Natural killer cell (primary cell): ENCODE data around the gene TNXB. TPM values are rescaled to one million over a fixed set of nuclear protein-coding genes. Genes with fewer than 3 reads are reported as not detected.

Experiments used
- ATAC-seq, 3 donors: fragments of 150-1000 bp in 2 of 3; fragments of 200-7000 bp in 1 of 3; cut with Tn5 transposase; 1 replicate in 1 of 3; 2 replicates in 2 of 3; pipeline ENCODE4 v1.10.0; 2021; ENCODE audit warnings: mild to moderate bottlenecking in 2 of 3, moderate library complexity in 2 of 3
- DNase-seq, 2 donors: peaks; one replicate each; pipeline versions ENCODE4 v3.0.0 to v3.0.0-alpha.2; 2013 to 2021; ENCODE audit warnings: mixed read lengths in 1 of 2
- H3K27ac ChIP-seq: one replicate; pipeline ENCODE4 v1.5.1; 2013; ENCODE audit warnings: mild to moderate bottlenecking, low read length
- H3K27me3 ChIP-seq: one replicate; pipeline ENCODE4 v1.6.1; 2013; ENCODE audit warnings: low read length; ENCODE audit not compliant: control insufficient read depth, insufficient read depth
- H3K36me3 ChIP-seq: one replicate; pipeline ENCODE4 v1.6.1; 2013; ENCODE audit warnings: low read length; ENCODE audit not compliant: control insufficient read depth, insufficient read depth
- H3K4me1 ChIP-seq: one replicate; pipeline ENCODE4 v1.6.1; 2013; ENCODE audit warnings: low read length; ENCODE audit not compliant: control insufficient read depth, insufficient read depth
- H3K4me3 ChIP-seq: one replicate; pipeline ENCODE4 v1.5.1; 2013; ENCODE audit warnings: low read length
- H3K9me3 ChIP-seq: one replicate; pipeline ENCODE4 v1.6.1; 2013; ENCODE audit warnings: low read length; ENCODE audit not compliant: control insufficient read depth, insufficient read depth
- H3K27ac Mint-ChIP-seq, 2 donors: one replicate each; pipeline ENCODE4 v1.8.0; 2022; ENCODE audit warnings: mild to moderate bottlenecking in 2 of 2, mixed read lengths in 2 of 2, moderate library complexity in 1 of 2
- H3K27me3 Mint-ChIP-seq, 2 donors: one replicate each; pipeline ENCODE4 v1.8.0; 2022; ENCODE audit warnings: low read depth in 2 of 2, mixed read lengths in 2 of 2
- H3K36me3 Mint-ChIP-seq: one replicate; pipeline ENCODE4 v1.8.0; 2022; ENCODE audit warnings: mixed read lengths
- H3K4me1 Mint-ChIP-seq, 2 donors: one replicate each; pipeline ENCODE4 v1.8.0; 2022; ENCODE audit warnings: mixed read lengths in 2 of 2
- H3K4me3 Mint-ChIP-seq: one replicate; pipeline ENCODE4 v1.8.0; 2022; ENCODE audit warnings: mild to moderate bottlenecking, moderate library complexity, mixed read lengths
- H3K9me3 Mint-ChIP-seq, 2 donors: one replicate each; pipeline ENCODE4 v1.8.0; 2022; ENCODE audit warnings: mixed read lengths in 2 of 2
- CTCF ChIP-seq: fragments of 200-600 bp; IDR thresholded peaks from one replicate; pipeline ENCODE4 v1.8.0; 2022; ENCODE audit warnings: antibody characterized with exemption
- WGBS: methylation state at CpG from one replicate; pipeline ENCODE4 v1.1.7; 2013; ENCODE audit warnings: missing lambda C conversion rate; ENCODE audit not compliant: insufficient coverage; 5-methylcytosine and 5-hydroxymethylcytosine counted together
- intact Hi-C: fragments of 100-400 bp; cut with micrococcal nuclease; formaldehyde crosslinking; loops from one replicate; pipeline ENCODE4 v1.14.2; 2022
- total RNA-seq, 4 donors: library from RNA; stranded (reverse); fragments of 120-200 nt in 1 of 4; gene quantifications; one replicate each; pipeline versions ENCODE4 v1.2.3 to v1.2.4, GENCODE V29; 2013 to 2022

The TNXB gene
- total RNA-seq, 3 donors from 2014 or later (not counting 1 experiment from before 2014, with no cell fraction given), result 11.7 to 15.2 (median 13.5) TPM

GRCh38 chr6:32082935-32083334, 26.2 kb downstream of the TNXB start:
- WGBS, result 96% methylated on average over 9 of the region's 9 CpGs
- Mint-ChIP-seq H3K27me3 (peaks cover 25 to 31% of the 10 kb centered on the region in 2 donors), H3K4me1 (peaks cover 0 to 6% of the 10 kb centered on the region in 2 donors), H3K9me3 (no peaks in the 10 kb centered on the region), H3K36me3 (no peaks in the 10 kb centered on the region), H3K27ac (no peak overlapping the region), H3K4me3 (no peak overlapping the region)
- TF ChIP-seq CTCF, result no peak
- Histone ChIP-seq H3K27me3 (peaks cover 13% of the 10 kb centered on the region), H3K4me3 (no peak overlapping the region), H3K27ac (no peak overlapping the region), H3K9me3 (no peaks in the 10 kb centered on the region), H3K4me1 (peaks cover 8% of the 10 kb centered on the region), H3K36me3 (no peaks in the 10 kb centered on the region)
- no peak for DNase-seq
- intact Hi-C loops, result no loop called here
- no peak for ATAC-seq

GRCh38 chr6:32082478-32082877, 26.7 kb downstream of the TNXB start:
- Histone ChIP-seq H3K4me3 (no peak overlapping the region), H3K9me3 (no peaks in the 10 kb centered on the region), H3K27me3 (peaks cover 11% of the 10 kb centered on the region), H3K27ac (no peak overlapping the region), H3K4me1 (peaks cover 8% of the 10 kb centered on the region), H3K36me3 (no peaks in the 10 kb centered on the region)
- Mint-ChIP-seq H3K27ac (no peak overlapping the region), H3K9me3 (no peaks in the 10 kb centered on the region), H3K4me1 (peaks cover 0 to 6% of the 10 kb centered on the region in 2 donors), H3K4me3 (no peak overlapping the region), H3K36me3 (no peaks in the 10 kb centered on the region), H3K27me3 (peaks cover 25 to 31% of the 10 kb centered on the region in 2 donors)
- no peak for ATAC-seq
- no peak for DNase-seq
- intact Hi-C loops, result no loop called here
- 74% methylated on average over 6 of the region's 6 CpGs for WGBS
- TF ChIP-seq CTCF, result no peak

GRCh38 chr6:32081168-32081990, 27.8 kb downstream of the TNXB start:
- no peak overlapping the region for H3K4me3 Mint-ChIP-seq
- H3K9me3 ChIP-seq, result no peaks in the 10 kb centered on the region
- peaks cover 4% of the 10 kb centered on the region for H3K27me3 ChIP-seq
- H3K9me3 Mint-ChIP-seq, result no peaks in the 10 kb centered on the region
- no peaks in the 10 kb centered on the region for H3K36me3 Mint-ChIP-seq
- H3K27me3 Mint-ChIP-seq, result peaks cover 19 to 24% of the 10 kb centered on the region in 2 donors
- no peaks in the 10 kb centered on the region for H3K4me1 Mint-ChIP-seq
- H3K27ac ChIP-seq, result no peak overlapping the region
- ATAC-seq (no peak), DNase-seq (no peak)
- H3K27ac Mint-ChIP-seq, result no peak overlapping the region
- no peak overlapping the region for H3K4me3 ChIP-seq
- no peaks in the 10 kb centered on the region for H3K36me3 ChIP-seq
- TF ChIP-seq CTCF, result no peak
- intact Hi-C loops, result no loop called here
- 86% methylated on average over 22 of the region's 22 CpGs for WGBS
- no peaks in the 10 kb centered on the region for H3K4me1 ChIP-seq
